ENCODE results near the gene RADIL.

The RADIL gene

DNA sequence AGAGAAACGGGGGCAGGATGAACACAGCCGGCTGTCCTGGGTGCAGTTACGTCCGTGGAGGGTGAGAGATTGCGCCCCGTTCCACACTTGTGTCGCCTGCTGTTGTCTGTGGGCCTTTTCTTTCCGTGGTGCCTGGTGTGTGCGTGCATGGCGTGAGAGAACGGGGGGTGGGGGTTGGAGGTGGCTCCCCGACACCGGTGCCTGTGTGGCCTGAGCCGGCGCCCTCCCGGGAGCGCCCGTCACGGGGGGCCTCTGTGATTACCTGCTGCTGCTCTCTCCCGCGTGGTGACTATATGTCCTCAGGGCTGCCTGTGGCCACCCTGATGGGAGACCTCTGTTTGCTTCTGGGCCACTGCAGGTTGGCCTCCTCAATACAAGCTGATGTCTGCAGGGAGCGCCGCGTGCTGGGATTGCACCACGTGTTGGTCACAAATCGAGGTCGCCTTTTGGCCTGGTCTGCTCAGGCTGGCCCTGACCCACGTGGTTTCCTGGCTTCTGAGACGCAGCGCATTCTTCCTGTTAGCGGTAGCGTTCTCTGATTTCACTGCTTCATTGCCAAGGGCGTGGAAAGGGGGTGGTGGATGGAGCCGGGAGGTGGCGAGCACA, 119.0 kb downstream of the RADIL start:
- TF ChIP-seq, protein P1, sequence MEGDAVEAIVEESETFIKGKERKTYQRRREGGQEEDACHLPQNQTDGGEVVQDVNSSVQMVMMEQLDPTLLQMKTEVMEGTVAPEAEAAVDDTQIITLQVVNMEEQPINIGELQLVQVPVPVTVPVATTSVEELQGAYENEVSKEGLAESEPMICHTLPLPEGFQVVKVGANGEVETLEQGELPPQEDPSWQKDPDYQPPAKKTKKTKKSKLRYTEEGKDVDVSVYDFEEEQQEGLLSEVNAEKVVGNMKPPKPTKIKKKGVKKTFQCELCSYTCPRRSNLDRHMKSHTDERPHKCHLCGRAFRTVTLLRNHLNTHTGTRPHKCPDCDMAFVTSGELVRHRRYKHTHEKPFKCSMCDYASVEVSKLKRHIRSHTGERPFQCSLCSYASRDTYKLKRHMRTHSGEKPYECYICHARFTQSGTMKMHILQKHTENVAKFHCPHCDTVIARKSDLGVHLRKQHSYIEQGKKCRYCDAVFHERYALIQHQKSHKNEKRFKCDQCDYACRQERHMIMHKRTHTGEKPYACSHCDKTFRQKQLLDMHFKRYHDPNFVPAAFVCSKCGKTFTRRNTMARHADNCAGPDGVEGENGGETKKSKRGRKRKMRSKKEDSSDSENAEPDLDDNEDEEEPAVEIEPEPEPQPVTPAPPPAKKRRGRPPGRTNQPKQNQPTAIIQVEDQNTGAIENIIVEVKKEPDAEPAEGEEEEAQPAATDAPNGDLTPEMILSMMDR (IDR thresholded peaks at IDR 0.05; ENCODE audit: low read depth, low read length, poor library complexity, severe bottlenecking) = no peak
- TF ChIP-seq EZH2phosphoT487 (IDR thresholded peaks at IDR 0.05; ENCODE audit: borderline replicate concordance, low read length) = no peak
- Histone ChIP-seq H3K27me3 (ENCODE audit: control insufficient read depth, low read length) (no peaks in the 10 kb centered on the region), H3K36me3 (ENCODE audit: control insufficient read depth, low read length) (peaks cover 57% of the 10 kb centered on the region), H4K20me1 (ENCODE audit: control insufficient read depth, insufficient read depth, low read depth, low read length) (peaks cover 8% of the 10 kb centered on the region; the same call in 1 of the 2 replicates), H3K79me2 (ENCODE audit: control insufficient read depth, low read length) (no peaks in the 10 kb centered on the region), H3K4me3 (ENCODE audit: low read length) (no peak overlapping the region), H3K9me3 (ENCODE audit: control insufficient read depth, insufficient read depth, low read length) (no peaks in the 10 kb centered on the region), H3K4me1 (ENCODE audit: control insufficient read depth, low read length) (no peaks in the 10 kb centered on the region), H3F3A (ENCODE audit: control insufficient read depth, insufficient read depth) (no peaks in the 10 kb centered on the region; the same call in 1 of the 2 replicates), H3K27ac (ENCODE audit: low read depth, low read length) (no peak overlapping the region), H3K4me2 (ENCODE audit: low read length) (no peak overlapping the region), H3K9me2 (replicated peaks; ENCODE audit: control insufficient read depth, low read length) (no peaks in the 10 kb centered on the region)

GRCh38 chr7:4763794-4764185, 119.7 kb downstream of the RADIL start:
- TF ChIP-seq, protein P1 (IDR thresholded peaks at IDR 0.05; ENCODE audit: low read depth, low read length, poor library complexity, severe bottlenecking) = no peak
- no peak for TF ChIP-seq EZH2phosphoT487 (IDR thresholded peaks at IDR 0.05; ENCODE audit: borderline replicate concordance, low read length)
- Histone ChIP-seq H3K4me3 (ENCODE audit: low read length) (no peak overlapping the region), H3F3A (ENCODE audit: control insufficient read depth, insufficient read depth) (no peaks in the 10 kb centered on the region), H3K27ac (ENCODE audit: low read depth, low read length) (no peak overlapping the region), H3K4me2 (ENCODE audit: low read length) (no peak overlapping the region), H3K9me2 (replicated peaks; ENCODE audit: control insufficient read depth, low read length) (no peaks in the 10 kb centered on the region), H3K27me3 (ENCODE audit: control insufficient read depth, low read length) (no peaks in the 10 kb centered on the region), H4K20me1 (ENCODE audit: control insufficient read depth, insufficient read depth, low read depth, low read length) (peaks cover 8% of the 10 kb centered on the region; the same call in 1 of the 2 replicates), H3K79me2 (ENCODE audit: control insufficient read depth, low read length) (no peaks in the 10 kb centered on the region), H3K4me1 (ENCODE audit: control insufficient read depth, low read length) (no peaks in the 10 kb centered on the region), H3K9me3 (ENCODE audit: control insufficient read depth, insufficient read depth, low read length) (no peaks in the 10 kb centered on the region), H3K36me3 (ENCODE audit: control insufficient read depth, low read length) (peaks cover 64% of the 10 kb centered on the region)

GRCh38 chr7:4763091-4763793, 120.3 kb downstream of the RADIL start:
- no peak overlapping the region for H3K27ac ChIP-seq (ENCODE audit: low read depth, low read length)
- H3K79me2 ChIP-seq (ENCODE audit: control insufficient read depth, low read length) = no peaks in the 10 kb centered on the region
- no peaks in the 10 kb centered on the region for H3K27me3 ChIP-seq (ENCODE audit: control insufficient read depth, low read length)
- H3K9me3 ChIP-seq (ENCODE audit: control insufficient read depth, insufficient read depth, low read length) = no peaks in the 10 kb centered on the region
- no peak overlapping the region for H3K4me3 ChIP-seq (ENCODE audit: low read length)
- no peak for TF ChIP-seq EZH2phosphoT487 (IDR thresholded peaks at IDR 0.05; ENCODE audit: borderline replicate concordance, low read length)
- TF ChIP-seq, protein P1 (IDR thresholded peaks at IDR 0.05; ENCODE audit: low read depth, low read length, poor library complexity, severe bottlenecking) = no peak
- no peak overlapping the region for H3K4me2 ChIP-seq (ENCODE audit: low read length)
- peaks cover 8% of the 10 kb centered on the region; the same call in 1 of the 2 replicates for H4K20me1 ChIP-seq (ENCODE audit: control insufficient read depth, insufficient read depth, low read depth, low read length)
- peaks cover 69% of the 10 kb centered on the region for H3K36me3 ChIP-seq (ENCODE audit: control insufficient read depth, low read length)
- H3F3A ChIP-seq (ENCODE audit: control insufficient read depth, insufficient read depth) = no peaks in the 10 kb centered on the region
- H3K4me1 ChIP-seq (ENCODE audit: control insufficient read depth, low read length) = no peaks in the 10 kb centered on the region
- no peaks in the 10 kb centered on the region for H3K9me2 ChIP-seq (replicated peaks; ENCODE audit: control insufficient read depth, low read length)
